HCT116 (cell line): ENCODE measurements around the gene KCND1. TPM values are rescaled to one million over a fixed set of nuclear protein-coding genes. Genes with fewer than 3 reads are reported as not detected.

Experiments
- ATAC-seq: fragments of 200-7000 bp; cut with Tn5 transposase; 2 replicates; pipeline ENCODE4 v1.9.1; 2020; ENCODE audit warnings: mild to moderate bottlenecking, moderate library complexity
- BruUV-seq: library from RNA; stranded (reverse); fragments of 400-500 nt; replicated peaks from 2 replicates; lab custom pipeline; 2021; lab: Mats Ljungman, UMichigan
- CTCF ChIA-PET: fragments of 300-600 bp; sonication (Branson Sonifier 250); formaldehyde crosslinking; loops from one replicate; lab custom pipeline; 2021; ENCODE audit warnings: antibody characterized with exemption; lab: Charles Lee
- POLR2A ChIA-PET: fragments of 300-600, 350-600 bp; sonication (Branson Sonifier 250); formaldehyde crosslinking; loops from one replicate; lab custom pipeline; 2021; ENCODE audit warnings: antibody characterized with exemption; lab: Charles Lee
- RAD21 ChIA-PET, 2 experiments: fragments of 300-600 bp; sonication (Branson Sonifier 250); formaldehyde crosslinking; loops; one replicate each; lab custom pipeline; 2023; ENCODE audit warnings: low total read pairs in 2 of 2; ENCODE audit not compliant: uncharacterized antibody in 2 of 2, unreplicated experiment in 2 of 2, low non-redundant PET in 1 of 2; lab: Charles Lee
- DNase-seq: peaks from one replicate; pipeline ENCODE4 v3.0.0-alpha.2; 2010; ENCODE audit warnings: low read depth, low spot score
- H2AFZ ChIP-seq: fragments of 200-600 bp; shearing (Covaris generic), sonication (generic); 2 replicates; pipeline ENCODE4 v1.6.1; 2017; ENCODE audit warnings: low read depth, mixed run types, mixed read lengths, antibody characterized with exemption, low read length; ENCODE audit not compliant: poor library complexity, severe bottlenecking
- H3K27ac ChIP-seq: 2 replicates; pipeline ENCODE4 v1.5.1; 2012; ENCODE audit warnings: low read depth, low read length
- H3K27me3 ChIP-seq: fragments of 200-600 bp; sonication (generic); 2 replicates; pipeline ENCODE4 v1.6.1; 2016; ENCODE audit warnings: mixed run types, low read length, mixed read lengths; ENCODE audit not compliant: insufficient read depth
- H3K36me3 ChIP-seq, 2 experiments: fragments of 200-500 bp in 1 of 2; fragments of 200-600 bp in 1 of 2; sonication (Bioruptor generic) in 1 of 2; sonication (generic) in 1 of 2; 2 replicates each; pipeline versions ENCODE4 v1.5.1 to v1.6.1; 2014 to 2016; ENCODE audit warnings: low read length in 2 of 2, inconsistent platforms in 1 of 2, mixed read lengths in 1 of 2, mixed run types in 1 of 2; ENCODE audit not compliant: insufficient read depth in 2 of 2, control insufficient read depth in 1 of 2
- H3K4me1 ChIP-seq, 2 experiments: fragments of 200-600 bp in 1 of 2; sonication (generic) in 1 of 2; 2 replicates each; pipeline versions ENCODE4 v1.5.1 to v1.6.1; 2012 to 2017; ENCODE audit warnings: low read length in 2 of 2, inconsistent platforms in 1 of 2, mild to moderate bottlenecking in 1 of 2, mixed read lengths in 1 of 2, mixed run types in 1 of 2, moderate library complexity in 1 of 2; ENCODE audit not compliant: insufficient read depth in 2 of 2, control insufficient read depth in 1 of 2
- H3K4me2 ChIP-seq: fragments of 200-600 bp; sonication (generic); 2 replicates; pipeline ENCODE4 v1.6.1; 2017; ENCODE audit warnings: mixed run types, low read length, mixed read lengths
- H3K4me3 ChIP-seq, 2 experiments: fragments of 200-600 bp in 1 of 2; sonication (generic) in 1 of 2; replicated peaks in 1 of 2; 2 replicates each; pipeline ENCODE4 v1.5.1; 2011 to 2016; ENCODE audit warnings: low read length in 2 of 2, control low read depth in 1 of 2, low read depth in 1 of 2, mild to moderate bottlenecking in 1 of 2, mixed read lengths in 1 of 2, mixed run types in 1 of 2
- H3K79me2 ChIP-seq: fragments of 200-600 bp; sonication (generic); 2 replicates; pipeline ENCODE4 v1.6.1; 2017; ENCODE audit warnings: mild to moderate bottlenecking, mixed run types, low read length, moderate library complexity, mixed read lengths; ENCODE audit not compliant: insufficient read depth
- H3K9ac ChIP-seq: fragments of 200-600 bp; sonication (generic); 2 replicates; pipeline ENCODE4 v1.6.1; 2016; ENCODE audit warnings: low read length, mixed read lengths
- H3K9me2 ChIP-seq: fragments of 200-600 bp; sonication (generic), shearing (Covaris generic); 2 replicates; pipeline ENCODE4 v1.6.1; 2017; ENCODE audit warnings: mixed run types, mild to moderate bottlenecking, moderate library complexity; ENCODE audit not compliant: insufficient read depth
- H3K9me3 ChIP-seq, 2 experiments: fragments of 200-500 bp in 1 of 2; fragments of 200-600 bp in 1 of 2; sonication (Bioruptor generic) in 1 of 2; sonication (generic) in 1 of 2; 2 replicates each; pipeline ENCODE4 v1.6.1; 2014 to 2017; ENCODE audit warnings: low read length in 2 of 2, mixed read lengths in 2 of 2, inconsistent platforms in 1 of 2, low read depth in 1 of 2, mild to moderate bottlenecking in 1 of 2, mixed run types in 1 of 2, moderate library complexity in 1 of 2; ENCODE audit not compliant: control insufficient read depth in 1 of 2, insufficient read depth in 1 of 2
- H4K20me1 ChIP-seq: fragments of 200-600 bp; sonication (generic), shearing (Covaris generic); 2 replicates; pipeline ENCODE4 v1.6.1; 2017; ENCODE audit warnings: mixed run types, mild to moderate bottlenecking, moderate library complexity; ENCODE audit not compliant: insufficient read depth
- ELF1 ChIP-seq: IDR thresholded peaks from 2 replicates; pipeline ENCODE4 v1.6.1; 2012; ENCODE audit warnings: low read depth, borderline replicate concordance
- EZH2phosphoT487 ChIP-seq: fragments of 200-600 bp; IDR thresholded peaks from 2 replicates; pipeline ENCODE4 v1.6.1; 2018; ENCODE audit warnings: antibody characterized with exemption, borderline replicate concordance
- FOSL1 ChIP-seq: IDR thresholded peaks from 2 replicates; pipeline ENCODE4 v1.6.1; 2012; ENCODE audit warnings: low read depth
- JUND ChIP-seq: IDR thresholded peaks from 2 replicates; pipeline ENCODE4 v1.6.1; 2012
- RAD21 ChIP-seq: IDR thresholded peaks from 2 replicates; pipeline ENCODE4 v1.6.1; 2012; ENCODE audit warnings: low read depth, mild to moderate bottlenecking
- SP1 ChIP-seq: IDR thresholded peaks from 2 replicates; pipeline ENCODE4 v1.6.1; 2012; ENCODE audit warnings: low read depth
- SRF ChIP-seq: IDR thresholded peaks from 2 replicates; pipeline ENCODE4 v1.6.1; 2012; ENCODE audit warnings: low read depth
- ZFX ChIP-seq: fragments of 450-650 bp; IDR thresholded peaks from 2 replicates; pipeline ENCODE4 v1.6.1; 2017
- intact Hi-C: fragments of 100-400 bp; cut with micrococcal nuclease; formaldehyde crosslinking; loops from 2 replicates; pipeline ENCODE4 v1.10.0; 2022
- total RNA-seq: library from RNA; stranded (reverse); gene quantifications from one replicate; pipeline ENCODE4 v1.2.1, GENCODE V29; 2021; ENCODE audit not compliant: unreplicated experiment
- TF ChIP-seq, protein P1 (sequence below): IDR thresholded peaks from 2 replicates; pipeline ENCODE4 v1.6.1; 2011; ENCODE audit warnings: mild to moderate bottlenecking, low read length, moderate library complexity; ENCODE audit not compliant: insufficient replicate concordance; ENCODE audit errors: extremely low read depth
- TF ChIP-seq, protein P2 (sequence below): IDR thresholded peaks from 2 replicates; pipeline ENCODE4 v1.6.1; 2012
- TF ChIP-seq, protein P3 (sequence below): IDR thresholded peaks from 2 replicates; pipeline ENCODE4 v1.6.1; 2012; ENCODE audit warnings: low read depth

The KCND1 gene
- total RNA-seq, 1 experiment from 2014 or later: 5.5 TPM

- BruUV-seq: no TSS peak
- Histone ChIP-seq H3K27me3 (no peaks in the 10 kb centered on the region), H3K79me2 (no peaks in the 10 kb centered on the region), H3K4me2 (no peak overlapping the region), H2AFZ (no peak overlapping the region), H3K4me3 (no peak overlapping the region), H3K9me3 (no peaks in the 10 kb centered on the region), H3K9me2 (no peaks in the 10 kb centered on the region), H3K27ac (no peak overlapping the region), H4K20me1 (no peaks in the 10 kb centered on the region), H3K4me1 (no peaks in the 10 kb centered on the region), H3K9ac (no peak overlapping the region), H3K36me3 (no peaks in the 10 kb centered on the region; a peak in 1 of 4 replicates)
- DNase-seq: no peak
- intact Hi-C loops: no loop called here
- RAD21 ChIA-PET: no interaction called here
- CTCF ChIA-PET: no interaction called here
- TF ChIP-seq SRF: no peak
- no peak for TF ChIP-seq ZFX
- TF ChIP-seq, protein P1, sequence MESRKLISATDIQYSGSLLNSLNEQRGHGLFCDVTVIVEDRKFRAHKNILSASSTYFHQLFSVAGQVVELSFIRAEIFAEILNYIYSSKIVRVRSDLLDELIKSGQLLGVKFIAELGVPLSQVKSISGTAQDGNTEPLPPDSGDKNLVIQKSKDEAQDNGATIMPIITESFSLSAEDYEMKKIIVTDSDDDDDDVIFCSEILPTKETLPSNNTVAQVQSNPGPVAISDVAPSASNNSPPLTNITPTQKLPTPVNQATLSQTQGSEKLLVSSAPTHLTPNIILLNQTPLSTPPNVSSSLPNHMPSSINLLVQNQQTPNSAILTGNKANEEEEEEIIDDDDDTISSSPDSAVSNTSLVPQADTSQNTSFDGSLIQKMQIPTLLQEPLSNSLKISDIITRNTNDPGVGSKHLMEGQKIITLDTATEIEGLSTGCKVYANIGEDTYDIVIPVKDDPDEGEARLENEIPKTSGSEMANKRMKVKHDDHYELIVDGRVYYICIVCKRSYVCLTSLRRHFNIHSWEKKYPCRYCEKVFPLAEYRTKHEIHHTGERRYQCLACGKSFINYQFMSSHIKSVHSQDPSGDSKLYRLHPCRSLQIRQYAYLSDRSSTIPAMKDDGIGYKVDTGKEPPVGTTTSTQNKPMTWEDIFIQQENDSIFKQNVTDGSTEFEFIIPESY: no peak
- no peak for TF ChIP-seq RAD21
- TF ChIP-seq EZH2phosphoT487: no peak
- no peak for ATAC-seq
- POLR2A ChIA-PET: interaction anchor here (0.6 kb wide), 1 partner anchor 10 kb away, joined by 4 read pairs; no protein-coding TSS in a partner anchor
Measured at GRCh38 chrX:48989483-48989882, 17.8 kb upstream of the KCND1 start.

DNA sequence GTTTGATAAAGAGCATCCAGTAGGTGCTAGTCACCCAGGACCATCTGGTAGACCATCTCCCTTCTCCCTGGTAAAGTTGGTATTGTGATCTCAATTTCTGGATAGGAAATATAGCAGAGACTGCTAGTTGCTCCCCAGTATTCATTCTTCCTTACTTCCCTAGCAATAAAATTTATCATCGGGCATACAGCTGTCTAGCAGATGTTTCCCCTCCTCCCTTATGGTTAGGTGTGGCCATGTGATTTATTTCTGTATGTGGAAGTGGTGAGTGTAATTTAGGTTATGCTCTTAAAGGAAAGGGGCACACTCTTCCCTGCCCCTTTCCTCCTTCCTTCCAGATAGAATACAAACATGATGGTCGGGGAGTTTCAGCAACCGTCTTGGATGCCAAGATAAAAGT, 12.3 kb upstream of the KCND1 start:
- ChIA-PET RAD21 (no interaction called here), POLR2A (no interaction called here), CTCF (no interaction called here)
- H3K9me3 ChIP-seq: no peaks in the 10 kb centered on the region
- no peaks in the 10 kb centered on the region for H3K79me2 ChIP-seq
- no peak overlapping the region for H3K4me3 ChIP-seq
- H3K9me2 ChIP-seq: no peaks in the 10 kb centered on the region
- no peaks in the 10 kb centered on the region for H3K27me3 ChIP-seq
- intact Hi-C loops: no loop called here
- H4K20me1 ChIP-seq: no peaks in the 10 kb centered on the region
- H3K4me1 ChIP-seq: no peaks in the 10 kb centered on the region
- DNase-seq (no peak), ATAC-seq (no peak)
- no peak overlapping the region for H2AFZ ChIP-seq
- no peak overlapping the region for H3K4me2 ChIP-seq
- H3K9ac ChIP-seq: no peak overlapping the region
- TF ChIP-seq ELF1: no peak
- no peak for TF ChIP-seq JUND
- TF ChIP-seq, protein P1: no peak
- TF ChIP-seq, protein P2, sequence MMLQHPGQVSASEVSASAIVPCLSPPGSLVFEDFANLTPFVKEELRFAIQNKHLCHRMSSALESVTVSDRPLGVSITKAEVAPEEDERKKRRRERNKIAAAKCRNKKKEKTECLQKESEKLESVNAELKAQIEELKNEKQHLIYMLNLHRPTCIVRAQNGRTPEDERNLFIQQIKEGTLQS: no peak
- TF ChIP-seq, protein P3, sequence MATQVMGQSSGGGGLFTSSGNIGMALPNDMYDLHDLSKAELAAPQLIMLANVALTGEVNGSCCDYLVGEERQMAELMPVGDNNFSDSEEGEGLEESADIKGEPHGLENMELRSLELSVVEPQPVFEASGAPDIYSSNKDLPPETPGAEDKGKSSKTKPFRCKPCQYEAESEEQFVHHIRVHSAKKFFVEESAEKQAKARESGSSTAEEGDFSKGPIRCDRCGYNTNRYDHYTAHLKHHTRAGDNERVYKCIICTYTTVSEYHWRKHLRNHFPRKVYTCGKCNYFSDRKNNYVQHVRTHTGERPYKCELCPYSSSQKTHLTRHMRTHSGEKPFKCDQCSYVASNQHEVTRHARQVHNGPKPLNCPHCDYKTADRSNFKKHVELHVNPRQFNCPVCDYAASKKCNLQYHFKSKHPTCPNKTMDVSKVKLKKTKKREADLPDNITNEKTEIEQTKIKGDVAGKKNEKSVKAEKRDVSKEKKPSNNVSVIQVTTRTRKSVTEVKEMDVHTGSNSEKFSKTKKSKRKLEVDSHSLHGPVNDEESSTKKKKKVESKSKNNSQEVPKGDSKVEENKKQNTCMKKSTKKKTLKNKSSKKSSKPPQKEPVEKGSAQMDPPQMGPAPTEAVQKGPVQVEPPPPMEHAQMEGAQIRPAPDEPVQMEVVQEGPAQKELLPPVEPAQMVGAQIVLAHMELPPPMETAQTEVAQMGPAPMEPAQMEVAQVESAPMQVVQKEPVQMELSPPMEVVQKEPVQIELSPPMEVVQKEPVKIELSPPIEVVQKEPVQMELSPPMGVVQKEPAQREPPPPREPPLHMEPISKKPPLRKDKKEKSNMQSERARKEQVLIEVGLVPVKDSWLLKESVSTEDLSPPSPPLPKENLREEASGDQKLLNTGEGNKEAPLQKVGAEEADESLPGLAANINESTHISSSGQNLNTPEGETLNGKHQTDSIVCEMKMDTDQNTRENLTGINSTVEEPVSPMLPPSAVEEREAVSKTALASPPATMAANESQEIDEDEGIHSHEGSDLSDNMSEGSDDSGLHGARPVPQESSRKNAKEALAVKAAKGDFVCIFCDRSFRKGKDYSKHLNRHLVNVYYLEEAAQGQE: no peak
- TF ChIP-seq EZH2phosphoT487: no peak
- no peak for TF ChIP-seq SP1
- TF ChIP-seq FOSL1: no peak
- no peak overlapping the region for H3K27ac ChIP-seq
- BruUV-seq: no TSS peak
- peaks cover 0 to 7% of the 10 kb centered on the region in 2 experiments; a peak in 1 of 4 replicates for H3K36me3 ChIP-seq
